Memory B cell (primary cell): ENCODE data around the gene PRCP.

Experiments
- ATAC-seq: fragments of 150-1000 bp; cut with Tn5 transposase; 2 replicates; pipeline ENCODE4 v1.10.0; 2021; ENCODE audit warnings: low read depth, mild to moderate bottlenecking, moderate library complexity
- DNase-seq, 2 donors: peaks; one replicate each; pipeline ENCODE4 v3.0.0; 2022; ENCODE audit warnings: low spot score in 2 of 2
- H3K27ac Mint-ChIP-seq: one replicate; pipeline ENCODE4 v1.8.0; 2022; ENCODE audit warnings: mild to moderate bottlenecking, moderate library complexity, mixed read lengths
- H3K27me3 Mint-ChIP-seq: one replicate; pipeline ENCODE4 v1.8.0; 2022; ENCODE audit warnings: mixed read lengths
- H3K36me3 Mint-ChIP-seq: one replicate; pipeline ENCODE4 v1.8.0; 2022; ENCODE audit warnings: mild to moderate bottlenecking, mixed read lengths
- H3K4me1 Mint-ChIP-seq: one replicate; pipeline ENCODE4 v1.8.0; 2022; ENCODE audit warnings: mixed read lengths
- H3K4me3 Mint-ChIP-seq: one replicate; pipeline ENCODE4 v1.8.0; 2022; ENCODE audit warnings: mild to moderate bottlenecking, moderate library complexity, mixed read lengths
- H3K9me3 Mint-ChIP-seq: one replicate; pipeline ENCODE4 v1.8.0; 2022; ENCODE audit warnings: mixed read lengths

The PRCP gene

DNA sequence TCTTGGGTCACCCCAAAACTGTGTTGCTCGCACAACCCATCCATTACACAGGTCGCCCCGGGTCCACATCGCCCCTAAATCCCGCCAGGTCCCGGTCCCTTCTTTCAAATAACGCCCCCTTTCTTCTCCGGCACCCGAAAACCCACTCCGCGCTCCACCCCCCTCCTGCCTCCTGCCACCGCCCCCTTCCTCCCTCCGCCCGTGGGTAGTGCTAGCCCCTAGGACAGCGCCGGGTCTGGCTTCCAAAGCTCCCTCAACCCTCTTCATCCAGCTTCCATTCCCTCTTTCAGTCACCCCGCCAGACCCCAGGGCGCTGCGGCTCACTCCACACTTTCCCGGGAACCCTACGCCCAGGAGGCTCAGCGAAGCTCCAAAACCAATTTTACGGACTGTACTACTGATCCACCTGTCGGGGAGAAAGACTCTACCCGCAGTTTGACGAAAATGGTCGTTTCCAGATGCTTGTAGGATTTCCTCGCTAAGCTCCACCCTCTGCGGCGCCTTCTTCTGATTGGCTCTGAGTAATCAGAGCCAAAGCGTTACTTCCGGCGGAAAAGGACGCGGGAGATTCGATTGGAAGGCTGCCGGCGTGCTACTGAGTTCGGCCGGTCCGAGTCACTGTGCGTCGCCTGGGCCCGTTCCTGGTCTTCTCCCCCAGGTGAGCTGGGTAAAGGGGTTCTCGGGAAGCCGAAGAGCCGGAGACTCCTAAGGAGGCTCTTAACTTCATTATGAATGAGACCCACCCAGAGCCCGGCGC is 1.1 kb upstream of the PRCP start, which contains the start of gene DDIAS:
Gene DDIAS (plus strand): TSS at position 572 of the 757 bp plus-strand sequence. CDS start 13,003 bp downstream, outside the sequence.
- no peaks in the 10 kb centered on the region for H3K9me3 Mint-ChIP-seq
- H3K4me3 Mint-ChIP-seq: peak within 1 kb of the TSS; percentile 100
- H3K4me1 Mint-ChIP-seq: peaks cover 27% of the 10 kb centered on the region
- peaks cover 5% of the 10 kb centered on the region for H3K36me3 Mint-ChIP-seq
- no peaks in the 10 kb centered on the region for H3K27me3 Mint-ChIP-seq
- H3K27ac Mint-ChIP-seq: peak within 1 kb of the TSS; percentile 100
- peak; percentile 65 for ATAC-seq
- DNase-seq: peak; percentile 90 to 93

DNA sequence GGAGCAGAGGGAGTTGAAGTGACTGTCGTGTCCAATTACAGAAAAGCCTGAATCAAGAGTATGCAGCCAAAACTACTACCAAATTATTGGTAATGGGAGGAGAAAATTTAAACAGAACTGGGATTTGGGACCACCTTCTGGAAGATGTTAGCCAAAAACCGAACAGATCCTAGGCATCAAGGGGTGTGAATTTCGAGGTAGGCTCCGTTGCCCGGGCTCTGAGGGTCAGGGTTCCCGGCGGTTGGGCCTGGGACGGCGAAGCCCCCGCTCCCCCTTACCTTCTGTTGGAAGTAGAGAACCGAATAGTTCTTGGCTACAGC is 313 bp downstream of the PRCP start:
- Mint-ChIP-seq H3K27ac (peak overlapping the region; percentile 100), H3K36me3 (peaks cover 9% of the 10 kb centered on the region), H3K9me3 (no peaks in the 10 kb centered on the region), H3K4me3 (peak overlapping the region; percentile 100), H3K27me3 (no peaks in the 10 kb centered on the region), H3K4me1 (peaks cover 37% of the 10 kb centered on the region)
- no peak for ATAC-seq
- DNase-seq: no peak

DNA sequence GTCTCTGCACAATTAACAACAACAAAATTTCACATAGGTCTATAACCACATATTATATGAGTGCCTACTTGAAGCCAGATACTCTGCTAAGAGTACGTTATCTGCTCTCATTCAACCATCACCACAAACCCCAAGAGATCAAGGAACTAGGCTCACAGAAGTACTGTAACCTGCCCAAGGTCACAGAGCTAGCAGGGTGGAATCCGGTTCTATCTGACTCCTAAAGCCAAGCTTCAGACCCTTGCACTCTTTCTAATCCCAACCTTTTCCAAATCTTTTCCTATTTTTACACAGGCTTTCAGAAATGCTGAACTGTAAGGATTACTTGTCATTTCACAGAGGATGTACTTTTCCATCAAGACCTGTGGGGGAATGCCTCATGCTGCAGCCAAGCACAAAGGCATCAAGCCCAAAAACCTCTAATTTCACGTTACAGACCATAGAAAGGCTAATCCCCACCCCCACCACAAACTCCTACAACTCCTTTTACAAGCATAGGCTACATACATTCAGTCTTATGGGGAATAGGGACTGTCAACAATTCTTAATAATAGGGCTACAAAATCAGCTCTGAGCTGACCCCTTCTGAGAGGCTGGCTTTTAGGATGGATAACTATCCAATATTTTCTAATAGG is 927 bp downstream of the PRCP start:
- ATAC-seq (peak; percentile 5), DNase-seq (peak; percentile 15 to 21)
- Mint-ChIP-seq H3K4me3 (peak overlapping the region; percentile 100), H3K36me3 (peaks cover 9% of the 10 kb centered on the region), H3K27ac (peak overlapping the region; percentile 100), H3K27me3 (no peaks in the 10 kb centered on the region), H3K9me3 (no peaks in the 10 kb centered on the region), H3K4me1 (peaks cover 37% of the 10 kb centered on the region)

DNA sequence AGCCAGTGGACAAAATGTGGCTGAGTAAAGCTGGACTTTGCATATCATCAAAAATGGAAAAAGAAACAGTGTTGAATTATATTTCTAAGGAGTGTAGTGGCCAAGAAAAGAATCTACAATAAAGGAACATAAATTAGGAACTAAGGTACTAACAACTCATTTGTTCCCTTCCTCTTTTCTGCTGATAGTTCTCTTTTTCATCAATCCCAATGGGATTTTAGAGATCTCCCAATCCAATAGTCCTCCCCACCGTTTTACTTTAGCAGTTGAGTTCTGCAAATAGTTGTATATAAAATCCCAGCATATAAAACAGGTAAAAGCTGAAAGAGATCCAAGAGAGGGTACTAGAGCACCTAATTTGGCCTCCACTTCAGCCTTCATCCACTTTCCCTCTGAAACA is 2.0 kb downstream of the PRCP start:
- Mint-ChIP-seq H3K36me3 (peaks cover 9% of the 10 kb centered on the region), H3K4me1 (peaks cover 37% of the 10 kb centered on the region)

DNA sequence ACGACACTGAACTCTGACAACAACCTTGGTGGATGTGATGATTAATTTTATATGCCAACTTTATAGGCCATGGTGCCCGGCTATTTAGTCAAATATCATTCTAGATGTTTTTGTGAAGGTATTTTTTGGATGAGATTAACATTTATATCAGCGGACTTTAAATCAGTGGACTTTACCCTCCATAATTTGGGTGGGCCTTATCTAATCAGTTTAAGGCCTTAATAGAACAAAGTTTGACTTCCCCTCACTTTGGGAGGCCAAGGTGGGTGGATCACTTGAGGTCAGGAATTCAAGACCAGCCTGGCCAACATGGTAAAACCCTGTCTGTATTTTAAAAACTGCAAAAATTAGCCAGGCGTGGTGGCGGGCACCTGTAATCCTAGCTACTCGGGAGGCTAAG is 4.0 kb downstream of the PRCP start:
- Mint-ChIP-seq H3K4me1 (peaks cover 31% of the 10 kb centered on the region), H3K4me3 (no peak overlapping the region), H3K36me3 (peaks cover 9% of the 10 kb centered on the region), H3K27me3 (no peaks in the 10 kb centered on the region), H3K9me3 (no peaks in the 10 kb centered on the region), H3K27ac (peak overlapping the region; percentile 94)
- DNase-seq: no peak
- no peak for ATAC-seq

More for the DNA sequence above, 2.0 kb downstream of the PRCP start:
- ATAC-seq (no peak), DNase-seq (no peak)
- no peaks in the 10 kb centered on the region for H3K27me3 Mint-ChIP-seq
- H3K9me3 Mint-ChIP-seq: no peaks in the 10 kb centered on the region
- H3K27ac Mint-ChIP-seq: no peak overlapping the region
- H3K4me3 Mint-ChIP-seq: no peak overlapping the region

DNA sequence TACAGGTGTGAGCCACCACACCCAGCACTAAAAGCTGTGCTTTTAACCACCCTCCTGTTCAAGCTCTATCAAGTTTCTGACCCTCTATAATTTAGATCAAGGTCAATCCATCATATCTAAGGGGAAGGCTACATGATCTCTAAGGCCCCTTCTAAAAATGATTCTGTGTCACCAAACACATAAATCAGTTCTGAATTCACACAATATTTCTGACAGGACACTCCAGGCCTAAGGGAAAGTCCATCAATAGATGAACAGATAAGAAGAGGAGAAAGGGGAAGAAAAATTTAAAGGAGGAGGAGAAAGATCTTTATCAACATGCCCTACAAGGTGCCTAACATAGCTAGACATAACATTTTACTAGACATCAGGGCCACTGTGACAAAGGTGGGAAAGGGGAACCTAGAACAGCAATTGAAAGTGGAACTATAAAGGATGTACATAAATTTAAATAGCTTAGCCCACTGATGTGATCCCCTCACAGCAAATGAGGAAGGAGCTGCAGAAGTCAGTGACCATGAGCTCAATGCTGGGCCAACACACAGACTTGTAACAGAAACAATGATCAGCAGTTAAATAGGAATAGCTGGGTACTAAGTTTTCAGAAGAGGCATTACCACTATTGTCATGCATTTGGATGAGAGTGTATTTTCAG is 4.7 kb downstream of the PRCP start:
- DNase-seq: peak; percentile 25 to 56
- H3K4me1 Mint-ChIP-seq: peaks cover 29% of the 10 kb centered on the region
- H3K9me3 Mint-ChIP-seq: no peaks in the 10 kb centered on the region
- H3K27ac Mint-ChIP-seq: peak overlapping the region; percentile 94
- peaks cover 9% of the 10 kb centered on the region for H3K36me3 Mint-ChIP-seq
- peak overlapping the region; percentile 17 for H3K4me3 Mint-ChIP-seq
- no peaks in the 10 kb centered on the region for H3K27me3 Mint-ChIP-seq
- peak; percentile 67 for ATAC-seq

DNA sequence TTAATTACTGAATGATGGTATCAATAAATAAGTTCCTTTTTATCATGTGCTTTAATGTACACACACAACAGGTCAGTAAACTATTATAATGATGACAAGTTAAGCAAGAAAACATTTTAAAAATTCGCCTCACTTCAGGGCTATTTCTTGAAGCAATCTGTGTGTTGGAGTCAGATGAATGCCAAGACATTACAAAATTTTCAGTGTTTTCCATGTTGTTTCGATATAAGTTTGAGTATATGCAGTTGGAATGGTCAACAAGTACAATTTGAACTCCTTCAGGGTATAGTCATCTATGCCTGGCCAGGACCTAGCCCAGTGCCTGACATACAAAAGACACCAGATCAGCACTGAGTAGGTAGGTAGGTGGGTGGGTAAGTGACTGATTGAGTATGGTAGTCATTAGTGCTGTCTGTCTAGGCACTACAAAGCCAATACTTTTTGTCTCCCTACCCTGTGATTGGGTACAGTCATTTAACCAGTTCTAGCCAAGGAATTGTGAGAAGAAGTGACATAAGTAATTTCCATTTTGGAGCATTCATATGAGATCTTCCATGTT is 7.5 kb downstream of the PRCP start:
- H3K4me3 Mint-ChIP-seq: no peak overlapping the region
- peaks cover 9% of the 10 kb centered on the region for H3K36me3 Mint-ChIP-seq
- H3K27me3 Mint-ChIP-seq: no peaks in the 10 kb centered on the region
- no peak overlapping the region for H3K27ac Mint-ChIP-seq
- ATAC-seq: no peak
- H3K9me3 Mint-ChIP-seq: no peaks in the 10 kb centered on the region
- peaks cover 20% of the 10 kb centered on the region for H3K4me1 Mint-ChIP-seq
- DNase-seq: no peak

DNA sequence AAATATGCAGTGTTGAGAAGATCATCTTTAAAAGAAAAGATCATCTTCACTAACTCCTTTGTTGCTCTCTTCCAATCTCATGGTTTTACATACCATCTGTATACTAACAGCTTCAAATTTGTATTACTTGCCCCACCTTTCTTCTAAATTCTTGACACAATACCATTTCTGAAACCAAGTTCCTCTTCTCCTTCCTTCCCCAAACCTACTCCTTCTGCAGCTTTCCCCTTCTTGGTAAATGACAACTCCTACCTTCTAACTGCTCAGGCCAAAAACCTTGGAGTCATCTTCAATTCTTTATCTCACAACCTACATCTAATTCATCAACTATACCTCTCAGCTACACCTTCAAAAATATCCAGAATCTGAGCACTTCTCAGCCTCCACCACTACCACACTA is 9.3 kb downstream of the PRCP start:
- H3K4me3 Mint-ChIP-seq: no peak overlapping the region

DNA sequence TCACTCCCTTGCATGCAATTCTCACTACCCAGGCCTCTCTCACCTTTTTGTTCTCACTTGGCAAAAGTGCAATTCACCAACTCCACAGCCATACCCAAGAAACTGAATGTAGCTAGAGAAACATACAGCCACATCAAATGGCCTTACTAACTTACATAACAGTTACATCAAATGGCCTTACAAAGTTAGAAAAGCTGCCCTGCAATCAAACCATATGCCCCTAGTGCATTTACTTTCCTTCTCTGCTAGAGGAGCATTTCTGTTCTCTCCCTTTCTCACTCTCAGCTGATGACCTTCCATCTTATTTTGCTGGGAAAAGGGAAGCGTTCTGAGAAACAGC is 10.3 kb downstream of the PRCP start:
- Mint-ChIP-seq H3K27me3 (no peaks in the 10 kb centered on the region), H3K36me3 (peaks cover 4% of the 10 kb centered on the region), H3K4me3 (no peak overlapping the region), H3K4me1 (peaks cover 14% of the 10 kb centered on the region), H3K27ac (no peak overlapping the region), H3K9me3 (no peaks in the 10 kb centered on the region)
- DNase-seq (no peak), ATAC-seq (no peak)

More for the DNA sequence above, 9.3 kb downstream of the PRCP start:
- ATAC-seq: no peak
- Mint-ChIP-seq H3K4me1 (peaks cover 23% of the 10 kb centered on the region), H3K27ac (no peak overlapping the region), H3K9me3 (no peaks in the 10 kb centered on the region), H3K36me3 (peaks cover 7% of the 10 kb centered on the region), H3K27me3 (no peaks in the 10 kb centered on the region)
- DNase-seq: no peak

DNA sequence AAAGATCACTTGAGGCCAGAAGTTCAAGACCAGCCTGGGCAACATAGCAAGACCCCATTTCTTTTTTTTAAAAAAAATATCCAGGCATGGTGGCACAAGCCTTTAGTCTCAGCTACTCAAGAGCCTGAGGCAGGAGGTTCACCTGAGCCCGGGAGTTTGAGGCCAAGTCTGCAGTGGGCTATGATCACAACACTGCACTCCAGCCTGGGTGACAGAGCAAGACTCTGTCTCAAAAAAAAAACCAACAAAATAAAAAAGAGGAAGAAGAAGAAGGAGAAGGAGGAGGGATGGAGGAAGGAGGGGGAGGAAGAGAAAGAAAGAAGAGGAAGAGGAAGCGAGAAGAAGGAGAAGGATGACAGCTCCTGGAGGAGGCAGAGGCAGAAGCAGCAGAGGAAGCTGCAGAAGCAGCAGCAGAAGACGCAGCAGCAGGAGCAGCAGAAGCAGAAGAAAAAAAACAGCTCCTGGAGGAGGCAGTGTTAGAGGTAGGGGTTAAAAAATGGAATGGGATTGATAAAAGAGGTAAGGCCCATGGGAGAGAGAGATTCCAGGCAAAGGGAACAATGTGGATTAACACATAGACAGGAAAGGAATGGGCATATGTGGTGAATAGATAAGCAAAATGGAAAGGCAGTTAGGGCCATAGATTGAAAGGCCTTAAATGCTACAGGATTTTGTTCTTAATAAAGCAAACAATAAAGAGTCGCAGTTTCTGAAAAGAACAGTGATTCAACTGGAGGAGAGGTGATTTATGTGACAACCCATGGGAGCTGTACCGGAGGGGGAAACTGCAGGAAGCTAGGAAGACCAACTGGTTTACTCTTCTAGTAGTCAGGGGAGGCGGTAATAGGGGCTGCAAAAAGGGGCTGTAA is 10.9 kb downstream of the PRCP start:
- ATAC-seq: peak; percentile 63
- no peaks in the 10 kb centered on the region for H3K27me3 Mint-ChIP-seq
- no peak overlapping the region for H3K27ac Mint-ChIP-seq
- H3K4me1 Mint-ChIP-seq: peaks cover 14% of the 10 kb centered on the region
- peaks cover 4% of the 10 kb centered on the region for H3K36me3 Mint-ChIP-seq
- H3K4me3 Mint-ChIP-seq: no peak overlapping the region
- no peak for DNase-seq
- H3K9me3 Mint-ChIP-seq: no peaks in the 10 kb centered on the region

DNA sequence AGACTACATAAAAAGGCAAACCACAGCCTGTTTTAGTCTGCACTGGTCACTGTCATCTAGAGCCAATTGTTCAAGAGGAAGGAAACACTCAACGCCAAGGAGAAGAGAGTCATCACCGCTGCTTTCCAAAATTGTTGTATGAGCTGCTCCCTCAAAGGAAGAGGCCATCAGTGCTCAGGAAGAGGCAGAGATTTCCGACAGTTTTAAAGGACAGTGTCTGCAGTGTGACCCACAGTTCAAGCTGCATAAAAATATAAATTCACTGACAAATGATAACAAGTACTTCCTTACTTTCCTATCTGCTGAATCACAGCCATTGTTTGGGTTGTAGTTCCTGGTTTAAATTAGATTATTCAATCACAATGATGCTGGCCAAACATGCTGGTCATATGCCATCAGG is 16.4 kb downstream of the PRCP start:
- Mint-ChIP-seq H3K36me3 (peaks cover 19% of the 10 kb centered on the region), H3K4me3 (no peak overlapping the region), H3K27ac (no peak overlapping the region), H3K9me3 (no peaks in the 10 kb centered on the region), H3K4me1 (peaks cover 14% of the 10 kb centered on the region), H3K27me3 (no peaks in the 10 kb centered on the region)
- ATAC-seq (no peak), DNase-seq (no peak)

DNA sequence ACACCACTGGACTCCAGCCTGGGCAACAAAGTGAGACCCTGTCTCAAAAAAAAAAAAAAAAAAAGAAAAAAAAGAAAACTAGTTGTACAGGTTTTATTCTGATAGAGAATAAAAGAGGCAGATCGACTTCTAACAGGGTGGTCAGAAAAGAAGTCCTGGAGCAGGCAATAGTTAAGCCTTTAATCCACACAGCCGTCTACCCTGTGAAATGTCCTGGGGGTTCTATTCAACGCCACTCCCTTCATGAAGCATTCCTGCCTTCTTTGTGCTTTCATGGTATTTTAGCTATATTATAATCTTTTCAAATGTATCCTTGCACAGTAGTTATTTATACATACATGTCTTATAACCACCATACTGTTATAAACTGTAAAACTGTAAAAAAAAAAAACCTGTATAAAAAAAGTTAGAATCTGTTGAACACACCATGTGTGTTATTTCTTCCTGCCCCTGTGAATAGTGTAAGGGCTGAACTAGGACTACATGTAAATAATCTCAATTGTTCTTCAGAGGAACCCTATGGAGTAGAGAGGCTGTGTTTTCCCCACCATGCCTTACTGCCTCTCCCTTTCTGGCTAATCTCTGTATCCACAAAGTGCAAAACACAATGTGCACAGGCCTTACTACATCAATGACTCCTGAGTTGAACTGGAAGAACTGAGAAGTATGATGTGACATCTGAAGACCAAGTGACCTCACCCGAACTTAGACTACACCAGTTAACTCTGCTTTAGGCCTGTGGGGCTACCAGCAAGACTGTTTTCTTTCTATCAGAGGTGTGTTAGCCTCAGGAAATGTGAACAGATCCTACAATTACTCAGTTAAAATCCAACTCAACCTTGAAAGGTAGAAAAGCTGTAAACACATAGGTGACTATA is 25.3 kb downstream of the PRCP start:
- Mint-ChIP-seq H3K4me1 (peaks cover 7% of the 10 kb centered on the region), H3K27me3 (no peaks in the 10 kb centered on the region), H3K36me3 (peaks cover 15% of the 10 kb centered on the region), H3K27ac (peak overlapping the region; percentile 39), H3K4me3 (no peak overlapping the region), H3K9me3 (peaks cover 4% of the 10 kb centered on the region)
- DNase-seq (no peak), ATAC-seq (no peak)

DNA sequence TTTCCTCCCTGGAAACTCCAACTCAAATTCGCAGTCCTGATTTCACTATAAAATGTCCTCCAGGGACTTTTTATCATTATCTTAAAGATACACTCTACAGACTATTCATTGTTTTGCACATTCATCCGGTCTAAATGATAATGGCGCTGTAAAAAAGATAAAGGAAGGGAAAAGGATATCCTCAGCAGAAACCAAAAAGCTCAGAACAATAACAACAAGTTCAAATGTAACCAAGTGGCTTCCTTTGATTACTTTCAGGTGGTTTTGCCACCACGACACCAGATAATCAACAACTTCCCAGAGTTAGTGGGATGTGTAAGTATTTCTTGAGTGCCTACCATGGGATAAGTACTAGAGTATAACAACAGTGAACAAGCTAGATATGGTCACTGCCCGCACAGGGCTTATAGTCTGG is 26.3 kb downstream of the PRCP start:
- no peak overlapping the region for H3K27ac Mint-ChIP-seq
- H3K9me3 Mint-ChIP-seq: peaks cover 4% of the 10 kb centered on the region
- no peaks in the 10 kb centered on the region for H3K27me3 Mint-ChIP-seq
- no peak for ATAC-seq
- no peak overlapping the region for H3K4me3 Mint-ChIP-seq
- peaks cover 10% of the 10 kb centered on the region for H3K36me3 Mint-ChIP-seq
- peaks cover 12% of the 10 kb centered on the region for H3K4me1 Mint-ChIP-seq
- no peak for DNase-seq
